ENCODE data around the gene PCSK5. TPM values are rescaled to one million over a fixed set of nuclear protein-coding genes. Genes with fewer than 3 reads are reported as not detected.
A peak's percentile ranks its signal among the peaks of the same experiment; 100 is the strongest.
"Not testable (repeated sequence)": the region's sequence is repeated elsewhere in the genome, so short reads cannot be mapped to it uniquely, and the experiment has no call there.

The PCSK5 gene
- polyA plus RNA-seq, 3 donors: 12.9 to 14.1 (median 14.0) TPM

DNA sequence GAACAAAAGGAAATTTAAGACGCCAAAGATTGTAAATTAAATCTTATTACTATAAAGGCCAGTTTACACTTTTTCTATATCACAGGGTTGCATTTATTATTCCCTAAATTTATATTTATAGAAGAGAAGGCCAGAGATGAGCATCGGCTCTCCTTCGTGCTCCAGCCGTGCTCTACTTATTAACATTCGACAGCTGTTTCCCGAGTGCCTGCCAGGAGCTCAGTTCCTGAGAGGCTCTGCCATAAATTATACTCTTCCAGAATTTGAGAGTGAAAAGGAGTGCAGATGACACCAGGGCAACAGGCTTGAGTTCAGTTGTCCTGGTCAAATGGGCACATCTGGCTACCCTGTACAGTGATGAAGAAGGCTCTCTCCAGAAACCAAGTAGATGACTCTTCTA is 70.1 kb downstream of the PCSK5 start:
- DNase-seq (ENCODE audit: low read depth in 3 of 3, low spot score in 2 of 3): peak in 1 of 3 donors; percentile 36

DNA sequence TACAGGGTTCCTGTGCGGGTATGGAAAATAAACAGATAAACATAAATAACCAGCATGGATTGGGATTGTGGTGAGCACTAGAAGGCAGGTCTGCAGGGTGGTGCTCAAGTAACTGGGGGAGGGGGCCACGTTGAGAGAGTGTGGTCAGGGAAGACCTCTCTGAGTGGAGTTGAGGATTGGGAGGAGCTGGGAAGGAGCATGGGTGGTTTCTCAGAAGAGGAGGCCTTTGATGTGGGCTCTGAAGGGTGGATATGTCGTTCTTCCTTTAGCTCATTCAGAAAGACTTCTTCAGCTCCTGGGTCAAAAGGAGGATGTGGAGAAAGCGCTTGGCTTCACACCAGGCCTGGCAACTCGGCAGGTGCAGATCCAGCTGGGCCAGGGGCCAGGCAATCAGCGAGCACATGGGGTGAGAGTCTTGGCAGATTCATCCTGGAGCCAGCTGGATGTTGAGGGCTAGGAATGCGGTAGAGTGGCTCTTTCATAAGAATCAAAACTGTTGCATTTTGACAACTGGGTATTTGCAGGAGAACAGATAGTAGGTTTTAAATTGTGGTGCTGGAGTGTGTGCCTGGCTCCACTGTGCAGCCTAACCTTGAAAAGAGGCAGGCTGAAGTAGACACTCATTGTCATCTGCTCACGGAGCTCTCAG is 71.7 kb downstream of the PCSK5 start:
- DNase-seq (ENCODE audit: low read depth in 3 of 3, low spot score in 2 of 3): no peak

DNA sequence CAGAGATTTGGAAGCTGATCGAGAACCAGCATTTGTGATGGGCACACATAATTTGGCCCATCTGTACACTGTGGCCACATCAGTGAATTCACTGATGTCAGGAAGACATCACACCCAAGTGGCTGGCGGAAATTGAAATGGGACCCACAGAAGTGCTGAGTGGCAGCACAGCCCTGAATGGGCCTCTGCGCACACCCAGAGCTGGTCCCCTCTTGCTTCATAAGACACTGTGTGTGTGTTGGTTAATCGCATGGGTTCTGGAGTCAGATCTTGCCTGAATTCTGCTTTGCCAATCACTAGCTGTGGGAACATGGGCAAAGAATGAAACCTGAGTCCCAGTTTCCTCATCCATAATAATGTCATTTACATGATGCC is 72.2 kb downstream of the PCSK5 start:
- DNase-seq (ENCODE audit: low read depth in 3 of 3, low spot score in 2 of 3): no peak

DNA sequence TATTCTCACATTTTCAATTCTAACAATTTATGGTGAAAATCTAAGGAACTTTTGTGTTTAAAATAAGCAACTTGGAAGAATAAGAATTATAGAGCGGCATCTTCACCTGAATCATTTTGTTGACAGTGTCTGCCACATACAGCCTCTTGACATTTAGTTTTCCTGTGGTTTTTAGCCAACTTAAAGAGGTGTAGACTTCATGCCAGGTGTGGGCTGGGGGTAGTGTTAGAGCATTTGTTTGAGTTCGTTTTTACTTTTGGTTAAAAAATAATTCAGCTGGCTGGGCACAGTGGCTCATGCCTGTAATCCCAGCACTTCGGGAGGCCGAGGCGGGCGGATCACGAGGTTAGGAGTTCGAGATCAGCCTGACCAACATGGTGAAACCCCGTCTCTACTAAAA is 72.8 kb downstream of the PCSK5 start:
- not testable (repeated sequence) for DNase-seq (ENCODE audit: low read depth in 3 of 3, low spot score in 2 of 3)

DNA sequence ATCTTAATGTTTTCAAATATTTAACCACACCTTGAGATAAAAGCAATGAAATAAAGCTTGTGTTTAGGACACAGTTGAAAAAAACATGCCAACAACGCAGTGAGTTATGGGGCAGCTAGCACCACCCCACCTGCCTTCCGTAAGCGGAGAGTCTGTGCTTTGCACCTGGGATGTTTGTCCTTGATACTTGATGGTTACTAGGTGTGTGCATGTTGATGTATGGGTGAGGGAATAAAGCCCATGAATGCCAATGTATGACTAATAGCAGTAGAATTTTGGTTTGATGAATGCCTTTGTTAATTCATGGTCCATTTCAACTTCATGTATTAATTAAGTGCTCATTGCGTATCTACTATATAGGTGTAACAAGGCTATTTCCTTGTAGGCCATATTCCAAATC is 74.0 kb downstream of the PCSK5 start:
- no peak for DNase-seq (ENCODE audit: low read depth in 3 of 3, low spot score in 2 of 3)

DNA sequence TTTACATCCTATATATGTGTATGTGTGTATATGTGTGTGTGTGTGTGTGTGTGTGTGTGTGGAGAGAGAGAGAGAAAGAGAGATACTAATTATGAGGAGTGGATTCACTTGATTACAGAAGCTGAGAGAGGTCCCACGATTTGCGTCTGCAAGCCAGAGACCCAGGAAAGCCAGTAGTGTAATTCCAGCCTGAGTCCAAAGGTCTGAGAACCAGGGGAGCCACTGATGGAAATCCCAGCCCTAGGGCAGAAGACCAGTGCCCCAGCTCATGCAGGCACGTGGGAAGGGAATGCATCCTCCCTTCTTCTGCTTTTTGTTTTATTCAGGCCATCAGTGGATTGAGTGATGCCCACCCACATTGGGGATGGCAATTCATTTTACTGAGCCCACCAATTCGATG is 74.8 kb downstream of the PCSK5 start:
- no peak for DNase-seq (ENCODE audit: low read depth in 3 of 3, low spot score in 2 of 3)

DNA sequence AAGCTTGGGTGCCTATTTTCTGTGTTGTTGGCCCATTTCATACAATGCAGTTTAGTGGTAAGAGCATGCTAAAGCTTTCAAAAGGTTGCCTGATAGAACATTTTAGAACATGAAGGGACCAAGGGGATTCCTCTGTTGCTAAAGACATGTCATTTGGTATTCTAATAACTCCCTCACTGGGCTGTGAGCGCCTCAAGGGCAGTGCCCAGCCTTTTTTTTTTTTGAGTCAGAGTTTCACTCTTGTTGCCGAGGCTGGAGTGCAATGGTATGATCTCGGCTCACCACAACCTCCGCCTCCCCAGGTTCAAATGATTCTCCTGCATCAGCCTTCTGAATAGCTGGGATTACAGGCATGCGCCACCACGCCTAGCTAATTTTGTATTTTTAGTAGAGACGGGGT is 77.1 kb downstream of the PCSK5 start:
- DNase-seq (ENCODE audit: low read depth in 3 of 3, low spot score in 2 of 3): no peak

DNA sequence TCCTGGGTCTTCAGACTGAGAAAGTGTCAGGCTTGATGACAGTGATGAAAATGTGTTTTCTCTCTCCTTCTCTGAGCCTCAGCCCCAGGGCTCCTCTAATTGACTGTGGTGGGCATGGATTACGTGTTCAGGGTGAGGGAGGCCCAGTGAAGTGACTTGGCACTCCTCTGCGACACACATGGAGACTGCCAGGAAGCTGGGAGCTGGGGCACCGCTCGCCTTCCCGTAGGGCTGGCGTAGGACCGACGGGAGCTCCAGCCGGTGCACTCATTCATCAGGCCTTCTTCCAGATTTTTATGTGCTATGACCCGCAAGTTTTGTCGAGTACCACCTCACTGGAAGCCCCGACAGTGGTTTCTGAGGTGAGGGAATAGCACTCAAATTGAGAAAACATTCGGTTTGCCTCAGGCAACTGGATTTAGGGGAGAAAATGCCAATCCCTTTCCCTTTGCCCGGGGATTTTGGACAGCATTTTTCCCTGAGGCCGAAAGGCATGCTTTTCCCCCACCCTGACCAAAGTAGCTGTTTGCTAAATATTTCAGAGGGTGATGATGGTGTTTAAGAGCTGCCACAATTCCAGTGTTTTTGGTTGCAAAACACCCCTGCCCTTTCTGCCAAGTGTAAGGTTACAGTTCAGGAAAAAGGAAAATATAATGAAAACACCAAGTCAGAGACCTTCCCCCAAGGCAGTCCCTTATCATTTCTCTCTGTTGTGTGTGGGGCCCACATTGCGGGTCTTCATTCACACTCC is 83.7 kb downstream of the PCSK5 start:
- DNase-seq (ENCODE audit: low read depth in 3 of 3, low spot score in 2 of 3): no peak

DNA sequence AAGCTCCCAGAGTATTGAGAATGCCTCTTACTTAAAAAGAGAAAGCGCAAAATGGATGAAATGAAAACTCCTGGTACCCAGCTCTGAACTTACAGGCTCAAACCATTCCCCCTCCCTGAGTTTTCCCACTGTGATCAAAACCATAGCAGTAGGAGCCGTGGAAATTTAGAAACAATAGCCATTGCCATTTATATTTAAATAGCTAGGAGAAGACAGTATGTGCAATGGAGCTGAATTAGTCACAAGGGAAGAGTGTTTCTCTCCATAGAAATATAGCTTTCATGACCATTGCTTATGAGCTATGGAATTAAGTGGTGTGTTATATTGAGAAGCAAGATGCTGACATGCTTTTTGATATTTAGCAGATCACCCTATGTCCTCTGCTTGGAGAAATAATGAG is 84.6 kb downstream of the PCSK5 start:
- no peak for DNase-seq (ENCODE audit: low read depth in 3 of 3, low spot score in 2 of 3)

DNA sequence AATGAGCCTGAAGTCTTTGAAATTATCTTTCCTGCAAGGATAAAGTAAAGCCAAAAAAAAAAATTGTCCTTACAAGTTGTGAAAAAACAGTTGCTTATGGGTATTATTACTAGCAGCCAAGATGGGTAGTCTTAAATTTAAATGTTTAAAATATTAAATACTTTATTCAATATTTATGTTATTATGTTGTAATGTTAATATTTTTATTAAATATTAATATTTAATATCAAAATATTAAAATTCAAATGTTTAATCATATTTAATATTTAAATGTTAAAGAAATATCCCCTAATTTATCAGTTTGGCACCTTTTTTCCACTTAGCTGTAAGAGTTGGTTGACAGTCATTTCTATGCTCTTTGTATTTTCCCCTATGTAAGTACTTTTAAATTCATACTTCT is 86.1 kb downstream of the PCSK5 start:
- DNase-seq (ENCODE audit: low read depth in 3 of 3, low spot score in 2 of 3): no peak

DNA sequence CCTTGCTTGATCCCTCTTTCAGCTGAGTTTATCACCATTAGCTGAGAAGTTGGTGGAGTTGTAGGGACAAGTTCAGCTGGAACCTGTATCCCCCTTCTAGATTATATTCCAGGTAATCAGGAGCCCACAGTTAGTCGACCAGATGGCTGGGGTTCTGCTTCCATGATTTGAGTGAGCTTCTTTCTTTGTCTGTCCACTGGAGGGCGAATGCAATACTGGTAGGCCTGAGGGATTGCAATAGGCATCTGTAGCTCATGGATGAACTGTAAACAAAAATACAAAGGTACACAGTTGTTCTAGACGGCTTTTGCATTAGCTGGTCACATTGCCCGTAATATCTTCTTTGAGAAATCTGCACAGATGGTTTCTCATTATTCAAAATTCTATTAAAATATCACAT is 88.9 kb downstream of the PCSK5 start:
- no peak for DNase-seq (ENCODE audit: low read depth in 3 of 3, low spot score in 2 of 3)

DNA sequence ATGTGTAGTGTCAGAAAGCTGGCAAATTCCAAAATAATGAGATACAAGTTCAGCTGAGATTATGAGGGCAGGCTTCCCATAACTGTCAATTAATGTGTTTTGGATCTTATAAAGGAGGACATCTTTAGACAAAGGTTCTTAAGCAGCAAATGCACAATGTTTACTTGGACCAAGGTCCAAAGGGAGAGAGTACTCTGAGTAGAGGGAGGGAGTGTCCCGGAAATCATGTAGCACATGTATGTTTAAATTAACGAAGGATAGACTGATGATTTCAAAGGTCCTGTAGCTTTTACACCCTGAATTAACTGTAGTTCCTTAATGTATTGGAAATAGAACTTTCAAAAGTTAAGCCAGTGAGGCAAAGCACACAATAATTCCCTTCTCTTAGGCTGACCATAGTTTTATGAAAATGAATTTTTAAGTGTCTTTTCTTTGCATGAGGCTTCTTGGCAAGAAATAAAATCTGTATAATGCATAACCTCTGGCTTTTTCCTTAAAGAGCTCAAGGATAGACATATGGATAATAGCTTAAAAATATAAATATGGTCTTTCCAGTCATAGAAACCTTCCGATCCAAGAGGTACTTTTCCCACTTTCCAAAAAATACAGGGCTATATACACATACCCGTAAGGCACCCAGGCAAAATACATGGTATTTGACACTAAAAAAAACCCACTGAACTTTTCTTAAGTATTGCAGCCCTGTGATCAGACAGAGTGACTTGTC is 93.0 kb downstream of the PCSK5 start:
- no peak for DNase-seq (ENCODE audit: low read depth in 3 of 3, low spot score in 2 of 3)

DNA sequence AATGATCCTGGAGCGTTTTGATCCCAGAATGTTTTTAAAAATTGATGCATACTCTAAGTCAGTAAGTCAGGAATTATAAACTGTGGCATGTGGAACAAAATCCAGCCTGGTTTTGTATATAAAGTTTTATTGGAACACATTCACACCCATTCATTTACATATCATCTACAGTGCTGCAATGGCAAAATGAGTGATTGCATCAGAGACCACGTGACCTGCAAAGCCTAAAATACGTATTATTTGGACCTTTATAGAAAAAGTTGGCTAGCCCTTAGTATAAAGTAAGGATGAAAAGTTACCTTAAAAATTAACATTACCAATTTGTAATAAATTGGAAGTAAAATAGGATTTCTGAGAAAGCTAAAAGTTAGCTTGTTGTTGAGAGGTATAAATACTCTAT is 95.0 kb downstream of the PCSK5 start:
- DNase-seq (ENCODE audit: low read depth in 3 of 3, low spot score in 2 of 3): no peak

DNA sequence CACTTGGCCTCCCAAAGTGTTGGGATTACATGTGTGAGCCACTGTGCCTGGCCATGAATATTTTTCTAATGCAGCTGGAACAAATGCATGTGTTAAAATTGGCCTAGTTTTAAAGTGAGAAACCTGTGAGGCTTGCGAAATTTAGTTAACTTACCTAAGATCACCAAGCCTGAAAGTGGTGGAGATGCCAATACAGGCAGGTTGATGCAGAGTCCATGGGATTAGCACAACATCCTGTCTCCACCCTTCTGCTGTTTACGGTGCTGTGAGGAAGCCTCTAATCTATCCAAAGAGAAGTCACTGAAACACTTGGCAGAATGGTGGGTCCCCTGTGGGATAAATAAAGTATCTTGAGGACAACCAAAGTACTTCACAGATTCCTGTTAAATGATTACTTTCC is 98.2 kb downstream of the PCSK5 start:
- no peak for DNase-seq (ENCODE audit: low read depth in 3 of 3, low spot score in 2 of 3)

DNA sequence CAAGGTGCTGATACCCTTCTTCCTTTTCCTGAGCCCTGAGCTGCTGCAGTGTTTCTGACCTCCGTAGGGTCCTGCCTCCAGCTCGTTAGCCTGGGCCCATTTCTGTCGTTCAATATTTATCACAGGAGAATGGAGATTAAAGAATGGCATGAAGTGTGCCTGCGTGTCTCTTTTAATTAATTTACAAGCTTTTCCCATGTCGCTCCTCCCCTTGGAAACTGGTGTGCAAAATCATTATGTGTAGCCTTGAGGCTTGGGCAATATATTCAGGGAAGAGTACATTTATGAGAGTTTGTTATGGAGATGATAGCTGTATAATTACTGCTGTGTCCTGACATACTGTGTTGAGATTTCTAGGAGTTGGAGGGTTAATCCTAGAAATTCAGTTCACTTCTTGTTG is 99.7 kb downstream of the PCSK5 start:
- no peak for DNase-seq (ENCODE audit: low read depth in 3 of 3, low spot score in 2 of 3)

DNA sequence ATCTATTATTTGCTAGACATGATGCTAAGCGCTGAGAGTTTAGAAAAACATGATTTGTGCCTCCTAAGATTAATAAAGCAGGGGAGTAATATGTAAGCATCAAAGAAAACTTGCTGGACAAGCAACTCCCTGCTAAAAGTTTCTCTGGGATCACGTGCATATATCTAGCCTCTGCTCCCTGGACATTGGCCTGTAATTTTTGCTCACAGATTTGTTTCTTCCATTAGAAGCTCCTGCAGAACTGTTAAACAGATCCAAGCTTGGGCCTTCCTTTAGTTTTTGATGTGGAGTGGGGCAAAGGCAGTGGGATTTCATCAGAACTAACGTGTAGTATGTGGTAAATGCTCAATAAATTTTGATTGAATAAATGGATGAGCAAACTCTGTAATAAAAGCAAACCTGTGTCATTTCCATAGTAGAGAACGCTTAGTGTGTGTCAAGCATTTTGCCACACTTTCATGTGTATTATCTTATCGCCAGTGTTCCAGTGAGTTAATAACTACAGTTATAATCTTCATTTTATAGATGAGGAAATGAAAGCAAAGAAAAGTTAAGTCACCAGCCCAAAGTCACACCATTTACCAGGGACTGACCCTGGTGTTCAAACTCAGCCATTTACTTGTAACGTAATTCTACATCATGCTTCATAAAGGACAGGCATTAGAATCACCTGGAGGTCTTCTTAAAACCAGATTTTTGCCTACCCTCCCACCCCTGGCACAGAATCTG is 100.3 kb downstream of the PCSK5 start:
- DNase-seq (ENCODE audit: low read depth in 3 of 3, low spot score in 2 of 3): no peak

DNA sequence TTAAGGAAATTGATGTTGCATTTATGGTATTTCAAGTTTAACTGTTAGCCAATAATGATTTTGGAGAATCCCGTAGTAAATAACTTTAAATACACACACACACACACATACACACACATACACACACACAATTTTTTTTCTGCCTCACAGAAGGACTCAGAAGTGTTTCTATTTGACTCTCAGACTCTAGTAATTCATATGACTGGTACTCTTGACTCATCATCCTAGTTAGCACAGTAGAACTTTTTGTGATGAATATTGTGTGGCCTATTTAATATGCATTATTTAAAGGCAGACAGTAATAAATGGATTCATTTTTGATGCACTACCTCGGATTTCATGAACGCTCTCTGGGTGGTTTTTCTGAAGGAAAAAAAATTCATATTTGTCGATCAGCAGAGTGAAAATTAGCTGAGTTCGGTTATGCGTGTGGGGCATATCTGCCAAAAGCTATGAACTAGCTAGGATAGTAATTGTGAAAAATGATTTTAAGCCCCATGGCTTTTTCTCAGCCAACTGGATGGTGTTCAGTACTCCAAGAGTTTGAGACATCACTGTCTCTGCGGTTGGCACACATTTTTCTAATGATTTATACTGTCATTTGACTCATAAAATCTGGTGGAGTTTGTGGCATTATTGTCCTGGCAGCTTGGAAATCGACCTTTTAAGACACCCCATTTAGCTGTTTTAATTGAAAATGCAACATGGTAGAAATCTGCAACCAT is 102.2 kb downstream of the PCSK5 start:
- no peak for DNase-seq (ENCODE audit: low read depth in 3 of 3, low spot score in 2 of 3)

DNA sequence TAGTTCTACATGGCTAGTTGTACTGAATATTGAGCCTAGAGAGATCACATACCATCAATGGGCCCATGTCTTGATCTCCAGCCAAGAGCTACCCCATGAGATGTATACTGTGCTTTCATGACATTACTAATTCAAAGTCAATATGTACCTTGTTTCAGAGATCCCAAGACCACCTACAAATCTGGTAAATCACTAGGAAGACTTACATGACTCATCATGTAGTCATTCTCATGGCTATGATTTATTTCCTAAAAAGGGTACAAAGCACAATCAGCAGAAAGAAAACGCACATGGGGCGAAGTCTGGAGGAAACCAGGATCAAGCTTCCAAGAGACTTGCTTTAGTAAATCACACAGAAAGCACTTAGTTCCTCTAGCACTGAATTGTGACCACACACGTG is 103.0 kb downstream of the PCSK5 start:
- no peak for DNase-seq (ENCODE audit: low read depth in 3 of 3, low spot score in 2 of 3)

DNA sequence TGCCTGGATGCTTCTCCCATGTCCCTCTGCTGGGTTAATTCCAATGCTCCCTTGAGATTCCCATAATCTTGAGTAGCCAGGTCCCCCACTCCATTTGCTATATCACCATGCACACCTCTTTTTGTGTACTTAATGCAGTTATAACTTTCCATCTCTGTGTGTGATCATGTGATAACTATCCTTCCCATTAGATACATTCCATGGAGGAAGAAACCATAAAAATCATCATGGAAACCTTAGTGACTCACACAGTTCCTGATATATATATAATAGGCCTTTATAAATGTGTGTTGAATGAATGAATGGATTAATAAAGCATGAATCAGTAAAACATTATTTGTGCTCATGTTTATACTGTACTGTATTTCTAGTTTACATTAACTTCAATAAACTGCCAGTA is 104.6 kb downstream of the PCSK5 start:
- no peak for DNase-seq (ENCODE audit: low read depth in 3 of 3, low spot score in 2 of 3)

DNA sequence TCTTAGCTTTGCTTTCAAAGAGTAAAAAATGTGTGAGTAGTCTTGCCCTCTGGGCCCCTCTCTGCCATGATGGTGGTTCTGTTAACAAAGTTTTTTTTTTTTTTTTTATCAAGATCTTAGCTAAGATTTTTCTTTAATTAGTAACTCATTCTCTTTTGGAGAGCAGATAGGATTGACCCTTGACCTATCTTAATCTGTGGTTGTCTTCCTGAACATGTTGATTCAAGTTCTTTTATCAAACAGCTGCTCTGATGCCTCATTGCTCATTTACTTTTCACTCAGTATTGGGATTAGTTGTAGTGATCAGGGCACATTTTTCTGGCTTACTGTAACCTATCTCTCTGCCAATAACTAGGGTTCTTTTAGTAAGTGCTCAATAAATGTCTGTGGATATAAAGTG is 106.3 kb downstream of the PCSK5 start:
- no peak for DNase-seq (ENCODE audit: low read depth in 3 of 3, low spot score in 2 of 3)

DNA sequence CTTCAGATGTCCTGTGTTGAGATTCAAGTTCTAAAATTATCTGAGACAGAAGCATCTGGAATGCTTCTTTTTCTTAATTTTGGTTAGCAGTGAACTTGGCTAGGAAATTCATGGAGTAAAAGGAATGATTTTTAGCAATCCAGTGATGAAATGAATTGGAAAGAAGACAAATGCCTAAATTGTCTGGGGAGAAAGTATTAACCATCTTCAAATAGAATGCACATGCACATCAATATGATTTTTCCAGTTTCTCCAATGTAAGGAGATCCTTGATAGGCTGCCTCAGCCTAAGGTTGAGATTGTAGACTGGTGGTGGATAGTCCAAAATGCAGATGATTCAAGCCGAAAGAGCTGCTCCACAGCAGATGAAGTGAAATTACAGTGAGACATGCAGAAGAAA is 106.7 kb downstream of the PCSK5 start:
- no peak for DNase-seq (ENCODE audit: low read depth in 3 of 3, low spot score in 2 of 3)

Data from right renal cortex interstitium (tissue), 3 donors.